Naive thymus-derived CD4-positive, alpha-beta T cell (primary cell): ENCODE data around the gene PCF11. TPM values are rescaled to one million over a fixed set of nuclear protein-coding genes. Genes with fewer than 3 reads are reported as not detected.
"Not testable (repeated sequence)": the region's sequence is repeated elsewhere in the genome, so short reads cannot be mapped to it uniquely, and the experiment has no call there.

Source experiments
- ATAC-seq: fragments of 150-1000 bp; cut with Tn5 transposase; 2 replicates; pipeline ENCODE4 v1.10.0; 2021; ENCODE audit warnings: mild to moderate bottlenecking, moderate library complexity
- CTCF ChIA-PET: fragments of 350-600 bp; sonication (Branson Sonifier 250); formaldehyde crosslinking; loops from one replicate; lab custom pipeline; 2021; ENCODE audit warnings: antibody characterized with exemption; lab: Charles Lee
- POLR2A ChIA-PET: fragments of 350-600 bp; sonication (Branson Sonifier 250); formaldehyde crosslinking; loops from one replicate; lab custom pipeline; 2021; ENCODE audit warnings: antibody characterized with exemption, inconsistent platforms; lab: Charles Lee
- DNase-seq, 9 donors: peaks; one replicate each; pipeline versions ENCODE4 v3.0.0 to v3.0.0-alpha.2; 2020 to 2022; ENCODE audit warnings: mixed read lengths in 1 of 9
- H3K27ac ChIP-seq: one replicate; pipeline ENCODE4 v1.7.0; 2013; ENCODE audit warnings: mild to moderate bottlenecking, low read depth, low read length, moderate library complexity
- H3K27me3 ChIP-seq, 2 donors: one replicate each; pipeline ENCODE4 v1.7.0; 2013; ENCODE audit warnings: low read length in 2 of 2, mild to moderate bottlenecking in 2 of 2, moderate library complexity in 2 of 2; ENCODE audit not compliant: control insufficient read depth in 2 of 2, insufficient read depth in 2 of 2
- H3K36me3 ChIP-seq, 3 experiments: 1 replicate in 2 of 3; 2 replicates in 1 of 3; pipeline ENCODE4 v1.7.0; 2013; ENCODE audit warnings: low read length in 3 of 3, mild to moderate bottlenecking in 3 of 3, moderate library complexity in 1 of 3; ENCODE audit not compliant: insufficient read depth in 3 of 3, control insufficient read depth in 2 of 3
- H3K4me1 ChIP-seq, 2 donors: one replicate each; pipeline ENCODE4 v1.7.0; 2013; ENCODE audit warnings: low read length in 2 of 2, mild to moderate bottlenecking in 2 of 2, moderate library complexity in 1 of 2; ENCODE audit not compliant: control insufficient read depth in 2 of 2, insufficient read depth in 2 of 2
- H3K4me3 ChIP-seq: 2 replicates; pipeline ENCODE4 v1.7.0; 2013; ENCODE audit warnings: mild to moderate bottlenecking, low read length
- H3K9me3 ChIP-seq, 3 experiments: 1 replicate in 2 of 3; 2 replicates in 1 of 3; pipeline ENCODE4 v1.7.0; 2013; ENCODE audit warnings: low read length in 3 of 3; ENCODE audit not compliant: control insufficient read depth in 2 of 3
- H3K27ac Mint-ChIP-seq, 9 donors: one replicate each; pipeline ENCODE4 v1.8.0; 2020 to 2022; ENCODE audit warnings: mixed read lengths in 9 of 9, mild to moderate bottlenecking in 8 of 9, moderate library complexity in 5 of 9, inconsistent platforms in 2 of 9
- H3K27me3 Mint-ChIP-seq, 5 donors: one replicate each; pipeline ENCODE4 v1.8.0; 2021 to 2022; ENCODE audit warnings: mixed read lengths in 5 of 5, mild to moderate bottlenecking in 1 of 5
- H3K36me3 Mint-ChIP-seq, 5 donors: one replicate each; pipeline ENCODE4 v1.8.0; 2020 to 2022; ENCODE audit warnings: mixed read lengths in 5 of 5, mild to moderate bottlenecking in 3 of 5, inconsistent platforms in 1 of 5
- H3K4me1 Mint-ChIP-seq, 7 donors: one replicate each; pipeline ENCODE4 v1.8.0; 2020 to 2022; ENCODE audit warnings: mixed read lengths in 7 of 7, mild to moderate bottlenecking in 3 of 7, inconsistent platforms in 1 of 7
- H3K4me3 Mint-ChIP-seq, 10 donors: one replicate each; pipeline ENCODE4 v1.8.0; 2020 to 2022; ENCODE audit warnings: mild to moderate bottlenecking in 10 of 10, mixed read lengths in 10 of 10, moderate library complexity in 6 of 10, inconsistent platforms in 2 of 10
- H3K9me3 Mint-ChIP-seq, 11 donors: one replicate each; pipeline ENCODE4 v1.8.0; 2020 to 2022; ENCODE audit warnings: mixed read lengths in 11 of 11, mild to moderate bottlenecking in 4 of 11, inconsistent platforms in 1 of 11, moderate library complexity in 1 of 11
- intact Hi-C, 2 donors: fragments of 100-400 bp; cut with micrococcal nuclease; formaldehyde crosslinking; loops; one replicate each; pipeline ENCODE4 v1.15.1; 2023
- polyA plus RNA-seq, 2 donors: library from polyadenylated mRNA; unstranded; fragments of 300-500 nt; fragmentation: Illumina TruSeq; gene quantifications; one replicate each; pipeline ENCODE4 v1.2.3, GENCODE V29; 2021
- total RNA-seq, 6 experiments: library from RNA in 5 of 6; stranded (reverse) in 5 of 6; gene quantifications; 1 replicate in 5 of 6; 2 replicates in 1 of 6; pipeline ENCODE4 v1.2.3 and lab custom pipeline; 2021 to 2026

The PCF11 gene
- total and polyA plus RNA-seq, 7 experiments from 2014 or later = 32.0 to 180 (median 169) TPM

DNA sequence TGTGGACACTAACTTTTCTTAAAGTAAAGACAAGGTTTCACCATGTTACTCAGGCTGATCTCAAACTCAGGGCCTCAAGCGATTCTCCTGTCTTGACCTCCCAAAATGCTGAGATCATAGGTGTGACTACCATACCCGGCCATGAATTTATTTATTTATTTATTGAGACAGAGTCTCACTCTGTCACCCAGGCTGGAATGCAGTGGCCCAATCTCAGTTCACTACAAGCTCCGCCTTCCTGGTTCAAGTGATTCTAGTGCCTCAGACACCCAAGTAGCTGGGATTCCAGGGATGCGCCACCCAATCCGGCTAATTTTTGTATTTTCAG is 29.7 kb upstream of the PCF11 start:
- ATAC-seq (no peak), DNase-seq (no peak)
- peaks cover 0 to 4% (median 0%) of the 10 kb centered on the region in 5 donors for H3K27me3 Mint-ChIP-seq
- H3K27me3 ChIP-seq = no peaks in the 10 kb centered on the region
- H3K4me1 Mint-ChIP-seq = peaks cover 2 to 17% (median 13%) of the 10 kb centered on the region in 7 donors
- POLR2A ChIA-PET = interaction anchor here (0.7 to 2.4 kb wide), 3 partner anchors 9 to 51 kb away, joined by 3 to 6 read pairs (median 3); no protein-coding TSS in a partner anchor
- H3K9me3 Mint-ChIP-seq = peaks cover 0 to 1% (median 0%) of the 10 kb centered on the region in 11 donors
- H3K36me3 Mint-ChIP-seq = no peaks in the 10 kb centered on the region
- no peak overlapping the region for H3K27ac ChIP-seq
- H3K27ac Mint-ChIP-seq = no peak overlapping the region
- H3K4me3 ChIP-seq = no peak overlapping the region
- H3K36me3 ChIP-seq = no peaks in the 10 kb centered on the region
- no peak overlapping the region for H3K4me3 Mint-ChIP-seq
- intact Hi-C loops = no loop called here
- CTCF ChIA-PET = no interaction called here
- no peaks in the 10 kb centered on the region for H3K9me3 ChIP-seq
- H3K4me1 ChIP-seq = peaks cover 0 to 10% of the 10 kb centered on the region in 2 donors

- Histone ChIP-seq H3K27ac (no peak overlapping the region), H3K36me3 (no peaks in the 10 kb centered on the region), H3K27me3 (no peaks in the 10 kb centered on the region), H3K4me1 (no peaks in the 10 kb centered on the region), H3K4me3 (no peak overlapping the region), H3K9me3 (no peaks in the 10 kb centered on the region)
- peaks cover 0 to 4% (median 0%) of the 10 kb centered on the region in 11 donors for H3K9me3 Mint-ChIP-seq
- H3K4me3 Mint-ChIP-seq = no peak overlapping the region
- no peak for DNase-seq
- CTCF ChIA-PET = no interaction called here
- no peak for ATAC-seq
- no peaks in the 10 kb centered on the region for H3K4me1 Mint-ChIP-seq
- H3K27ac Mint-ChIP-seq = no peak overlapping the region
- H3K36me3 Mint-ChIP-seq = no peaks in the 10 kb centered on the region
- POLR2A ChIA-PET = interaction anchor here (0.7 to 1.3 kb wide), 3 partner anchors 10 to 154 kb away, joined by 3 to 5 read pairs (median 3); partner anchors contain the start of genes CCDC90B and PCF11
- H3K27me3 Mint-ChIP-seq = peaks cover 0 to 5% (median 0%) of the 10 kb centered on the region in 5 donors
- intact Hi-C loops = no loop called here
Measured at GRCh38 chr11:83132191-83132590, 24.7 kb upstream of the PCF11 start.

GRCh38 chr11:83133266-83133665 is 23.7 kb upstream of the PCF11 start:
- H3K27ac Mint-ChIP-seq, H3K36me3 ChIP-seq, CTCF ChIA-PET, H3K9me3 ChIP-seq, intact Hi-C loops, H3K27me3 Mint-ChIP-seq, DNase-seq, H3K27me3 ChIP-seq, H3K4me3 Mint-ChIP-seq, H3K27ac ChIP-seq, H3K4me1 ChIP-seq, ATAC-seq, POLR2A ChIA-PET, H3K9me3 Mint-ChIP-seq, H3K36me3 Mint-ChIP-seq, H3K4me3 ChIP-seq, H3K4me1 Mint-ChIP-seq: not testable (repeated sequence)

- no peak overlapping the region for H3K4me3 Mint-ChIP-seq
- peaks cover 0 to 6% (median 0%) of the 10 kb centered on the region in 5 donors for H3K27me3 Mint-ChIP-seq
- no peak for ATAC-seq
- H3K4me1 ChIP-seq = no peaks in the 10 kb centered on the region
- H3K9me3 Mint-ChIP-seq = no peaks in the 10 kb centered on the region
- intact Hi-C loops = no loop called here
- CTCF ChIA-PET = no interaction called here
- no peaks in the 10 kb centered on the region for H3K27me3 ChIP-seq
- DNase-seq = no peak
- no peak overlapping the region for H3K27ac ChIP-seq
- H3K27ac Mint-ChIP-seq = no peak overlapping the region
- H3K9me3 ChIP-seq = no peaks in the 10 kb centered on the region
- H3K4me3 ChIP-seq = no peak overlapping the region
- POLR2A ChIA-PET = interaction anchor here (0.9 kb wide), 1 partner anchor 11 kb away, joined by 3 read pairs; no protein-coding TSS in a partner anchor
- no peaks in the 10 kb centered on the region for H3K36me3 Mint-ChIP-seq
- H3K36me3 ChIP-seq = no peaks in the 10 kb centered on the region
- H3K4me1 Mint-ChIP-seq = peaks cover 0 to 2% (median 0%) of the 10 kb centered on the region in 7 donors
Measured at GRCh38 chr11:83139310-83139709, 17.6 kb upstream of the PCF11 start.

GRCh38 chr11:83140691-83141455 is 16.1 kb upstream of the PCF11 start:
- peaks cover 0 to 7% (median 0%) of the 10 kb centered on the region in 5 donors for H3K27me3 Mint-ChIP-seq
- ChIA-PET CTCF (no interaction called here), POLR2A (interaction anchor here (1.5 kb wide), 1 partner anchor 16 kb away, joined by 7 read pairs; the partner anchor contains the start of gene PCF11)

DNA sequence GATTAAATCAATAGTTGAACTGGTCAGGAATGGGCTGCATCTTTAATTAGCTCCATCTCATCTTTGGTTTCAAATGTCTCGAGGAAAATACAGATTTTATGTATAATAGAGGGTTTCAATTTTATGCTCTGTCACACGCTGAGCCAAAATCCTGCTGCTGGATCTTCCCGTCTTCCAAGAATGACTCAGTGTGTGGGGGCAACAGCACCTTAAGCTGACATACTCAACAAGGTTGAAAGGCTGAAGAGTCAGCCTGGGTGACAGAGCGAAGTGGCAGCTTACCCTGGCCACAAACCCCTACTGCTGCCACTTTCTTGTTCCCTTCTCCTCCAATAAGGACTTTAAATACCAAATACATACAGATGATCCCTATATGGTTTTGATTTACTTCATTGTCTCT is 9.0 kb upstream of the PCF11 start:
- no peak for DNase-seq
- H3K4me3 Mint-ChIP-seq = no peak overlapping the region
- ChIA-PET POLR2A (interaction anchor here (0.6 to 1.9 kb wide), 4 partner anchors 9 to 177 kb away, joined by 3 to 12 read pairs (median 3); partner anchors contain the start of gene PCF11), CTCF (no interaction called here)
- no peak for ATAC-seq
- H3K4me1 ChIP-seq = no peaks in the 10 kb centered on the region
- peaks cover 0 to 2% (median 0%) of the 10 kb centered on the region in 7 donors for H3K4me1 Mint-ChIP-seq
- intact Hi-C loops = no loop called here
- H3K36me3 ChIP-seq = no peaks in the 10 kb centered on the region
- no peaks in the 10 kb centered on the region for H3K9me3 ChIP-seq
- H3K36me3 Mint-ChIP-seq = no peaks in the 10 kb centered on the region
- H3K27ac ChIP-seq = no peak overlapping the region
- H3K27me3 Mint-ChIP-seq = peaks cover 0 to 17% (median 0%) of the 10 kb centered on the region in 5 donors
- H3K27me3 ChIP-seq = no peaks in the 10 kb centered on the region
- no peak overlapping the region for H3K4me3 ChIP-seq
- H3K9me3 Mint-ChIP-seq = no peaks in the 10 kb centered on the region
- no peak overlapping the region for H3K27ac Mint-ChIP-seq

More at GRCh38 chr11:83140691-83141455, 16.1 kb upstream of the PCF11 start:
- Mint-ChIP-seq H3K9me3 (no peaks in the 10 kb centered on the region), H3K4me1 (peaks cover 0 to 2% (median 0%) of the 10 kb centered on the region in 7 donors), H3K36me3 (no peaks in the 10 kb centered on the region), H3K4me3 (no peak overlapping the region), H3K27ac (peak overlapping the region in 1 of 9 donors; percentile 3)
- H3K27ac ChIP-seq = no peak overlapping the region
- no peak overlapping the region for H3K4me3 ChIP-seq
- no peaks in the 10 kb centered on the region for H3K4me1 ChIP-seq
- ATAC-seq (no peak), DNase-seq (no peak)
- H3K9me3 ChIP-seq = no peaks in the 10 kb centered on the region
- H3K36me3 ChIP-seq = no peaks in the 10 kb centered on the region
- intact Hi-C loops = loop anchor here in 1 of 2 donors (5.0 kb wide), 1 partner anchor 34 kb away; no protein-coding TSS in a partner anchor
- H3K27me3 ChIP-seq = no peaks in the 10 kb centered on the region
